Erythroblast (primary cell): Measurements from ENCODE around the gene ZC2HC1B.
"Not testable (repeated sequence)": the region's sequence is repeated elsewhere in the genome, so short reads cannot be mapped to it uniquely, and the experiment has no call there.

ENCODE experiments used
- GATA1 ChIP-seq: IDR thresholded peaks from 2 replicates; pipeline ENCODE4 v1.6.1; 2011; ENCODE audit warnings: low read depth, mild to moderate bottlenecking, control low read depth, low read length, moderate library complexity
- POLR2A ChIP-seq: IDR thresholded peaks from 2 replicates; pipeline ENCODE4 v1.6.1; 2011; ENCODE audit warnings: mild to moderate bottlenecking, low read length

DNA sequence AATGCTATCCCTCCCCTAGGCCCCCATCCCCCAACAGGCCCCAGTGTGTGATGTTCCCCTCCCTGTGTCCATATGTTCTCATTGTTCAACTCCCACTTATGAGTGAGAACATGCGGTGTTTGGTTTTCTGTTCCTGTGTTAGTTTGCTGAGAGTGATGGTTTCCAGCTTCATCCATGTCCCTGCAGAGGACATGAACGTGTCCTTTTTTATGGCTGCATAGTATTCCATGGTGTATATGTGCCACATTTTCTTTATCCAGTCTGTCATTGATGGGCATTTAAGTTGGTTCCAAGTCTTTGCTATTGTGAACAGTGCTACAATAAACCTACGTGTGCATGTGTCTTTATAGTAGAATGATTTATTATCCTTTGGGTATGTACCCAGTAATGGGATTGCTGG is 12.6 kb upstream of the ZC2HC1B start:
- TF ChIP-seq POLR2A, GATA1: not testable (repeated sequence)
